GM12878 (cell line): ENCODE data around the gene KCNAB2. TPM values are rescaled to one million over a fixed set of nuclear protein-coding genes. Genes with fewer than 3 reads are reported as not detected.

ENCODE experiments used
- ATAC-seq: fragments of 200-7000 bp; cut with Tn5 transposase; 3 replicates; pipeline ENCODE4 v1.9.1; 2020; ENCODE audit warnings: mild to moderate bottlenecking, moderate library complexity
- BruUV-seq: library from RNA; stranded (reverse); fragments of 400-500 nt; replicated peaks from 2 replicates; lab custom pipeline; 2021; lab: Mats Ljungman, UMichigan
- CTCF ChIA-PET: fragments of 300-600 bp; sonication (Branson Sonifier 250); formaldehyde crosslinking; extraction: SDS; loops from one replicate; lab custom pipeline; 2021; ENCODE audit warnings: inconsistent platforms; lab: Yijun Ruan, JAX
- POLR2A ChIA-PET: fragments of 350-600 bp; formaldehyde crosslinking; extraction: SDS; loops from one replicate; lab custom pipeline; 2021; ENCODE audit warnings: inconsistent platforms; lab: Charles Lee
- RAD21 ChIA-PET: fragments of 300-600 bp; sonication (Branson Sonifier 250); formaldehyde crosslinking; loops from one replicate; lab custom pipeline; 2023; ENCODE audit warnings: antibody characterized with exemption; ENCODE audit not compliant: unreplicated experiment; lab: Charles Lee
- SMC1A ChIA-PET: fragments of 300-600 bp; sonication (Branson Sonifier 250); formaldehyde crosslinking; loops from one replicate; lab custom pipeline; 2023; ENCODE audit not compliant: unreplicated experiment, uncharacterized antibody; lab: Charles Lee
- DNase-seq: peaks from one replicate; pipeline ENCODE4 v3.0.0-alpha.2; 2011; ENCODE audit warnings: low read depth, low spot score
- FAIRE-seq: peaks from 3 replicates; lab custom pipeline; 2011; peaks lifted over from hg19 to GRCh38; lab: Jason Lieb, UNC
- H2AFZ ChIP-seq: 2 replicates; pipeline ENCODE4 v1.6.0; 2011; ENCODE audit warnings: low read depth, low read length, control low read depth; ENCODE audit not compliant: control insufficient read depth
- H3K27ac ChIP-seq: 2 replicates; pipeline ENCODE4 v1.5.1; 2011; ENCODE audit warnings: control low read depth; ENCODE audit not compliant: control insufficient read depth, insufficient read depth
- H3K27me3 ChIP-seq, 2 experiments: replicated peaks in 1 of 2; 2 replicates each; pipeline versions ENCODE4 v1.6.0 to v1.6.1; 2011; ENCODE audit warnings: low read length in 1 of 2; ENCODE audit not compliant: control insufficient read depth in 2 of 2, insufficient read depth in 2 of 2
- H3K36me3 ChIP-seq, 2 experiments: 2 replicates each; pipeline ENCODE4 v1.5.1; 2011; ENCODE audit warnings: low read length in 1 of 2; ENCODE audit not compliant: control insufficient read depth in 2 of 2, insufficient read depth in 2 of 2
- H3K4me1 ChIP-seq: 2 replicates; pipeline ENCODE4 v1.6.1; 2011; ENCODE audit warnings: mild to moderate bottlenecking, low read length, moderate library complexity, mixed read lengths; ENCODE audit not compliant: control insufficient read depth, insufficient read depth
- H3K4me2 ChIP-seq: 2 replicates; pipeline ENCODE4 v1.6.0; 2011; ENCODE audit warnings: control low read depth; ENCODE audit not compliant: control insufficient read depth, insufficient read depth
- H3K4me3 ChIP-seq: fragments of 200-600 bp; sonication (generic); 2 replicates; pipeline ENCODE4 v1.5.1; 2016
- H3K79me2 ChIP-seq: 2 replicates; pipeline ENCODE4 v1.6.0; 2011; ENCODE audit warnings: low read length; ENCODE audit not compliant: control insufficient read depth, insufficient read depth
- H3K9ac ChIP-seq: 2 replicates; pipeline ENCODE4 v1.8.0; 2011; ENCODE audit warnings: low read length, control low read depth, mixed read lengths; ENCODE audit not compliant: control insufficient read depth, insufficient read depth
- H3K9me3 ChIP-seq: replicated peaks from 3 replicates; pipeline ENCODE4 v1.5.1; 2011; ENCODE audit warnings: mild to moderate bottlenecking, low read length; ENCODE audit not compliant: control insufficient read depth, insufficient read depth
- H4K20me1 ChIP-seq: 2 replicates; pipeline ENCODE4 v1.6.0; 2011; ENCODE audit not compliant: control insufficient read depth, insufficient read depth
- BCLAF1 ChIP-seq: fragments of 450-650 bp; IDR thresholded peaks from 2 replicates; pipeline ENCODE4 v1.6.1; 2017; ENCODE audit warnings: antibody characterized with exemption, mild to moderate bottlenecking, moderate library complexity
- CBX5 ChIP-seq: sonication (generic); IDR thresholded peaks from 2 replicates; pipeline ENCODE4 v1.6.1; 2016; ENCODE audit warnings: low read depth, moderate library complexity, mild to moderate bottlenecking, inconsistent platforms
- CHD1 ChIP-seq: IDR thresholded peaks from 2 replicates; pipeline ENCODE4 v1.6.1; 2012; ENCODE audit warnings: low read depth, low read length, improper control_type of control experiment
- EP300 ChIP-seq, 2 experiments: fragments of 150-350 bp in 1 of 2; IDR thresholded peaks; 2 replicates each; pipeline ENCODE4 v1.6.1; 2011 to 2012; ENCODE audit warnings: low read depth in 2 of 2, low read length in 2 of 2, borderline replicate concordance in 1 of 2, improper control_type of control experiment in 1 of 2, inconsistent platforms in 1 of 2; ENCODE audit not compliant: control insufficient read depth in 1 of 2
- ETV6 ChIP-seq, 2 experiments: fragments of 450-650 bp in 1 of 2; IDR thresholded peaks in 1 of 2; conservative IDR thresholded peaks in 1 of 2; 2 replicates each; pipeline ENCODE4 v1.6.1; 2014; ENCODE audit warnings: antibody characterized with exemption in 1 of 2, borderline replicate concordance in 1 of 2, low read depth in 1 of 2, mild to moderate bottlenecking in 1 of 2, moderate library complexity in 1 of 2
- HSF1 ChIP-seq: fragments of 150-350 bp; IDR thresholded peaks from 2 replicates; pipeline ENCODE4 v1.6.1; 2014; ENCODE audit warnings: mild to moderate bottlenecking, low read depth, low read length
- IRF3 ChIP-seq: fragments of 450-650 bp; IDR thresholded peaks from 2 replicates; pipeline ENCODE4 v1.6.1; 2014; ENCODE audit warnings: mild to moderate bottlenecking
- IRF5 ChIP-seq: fragments of 450-650 bp; IDR thresholded peaks from 2 replicates; pipeline ENCODE4 v1.6.1; 2017; ENCODE audit warnings: borderline replicate concordance
- KDM1A ChIP-seq: fragments of 200-600 bp; sonication (generic); IDR thresholded peaks from 2 replicates; pipeline ENCODE4 v1.6.1; 2016; ENCODE audit warnings: borderline replicate concordance
- MTA3 ChIP-seq: IDR thresholded peaks from 2 replicates; pipeline ENCODE4 v1.6.1; 2012; ENCODE audit warnings: low read length, inconsistent platforms, borderline replicate concordance
- MYB ChIP-seq: fragments of 150-350 bp; IDR thresholded peaks from 2 replicates; pipeline ENCODE4 v1.6.1; 2014; ENCODE audit warnings: mild to moderate bottlenecking, low read depth, low read length, borderline replicate concordance
- PAX8 ChIP-seq: fragments of 450-650 bp; IDR thresholded peaks from 2 replicates; pipeline ENCODE4 v1.6.1; 2017; ENCODE audit warnings: mild to moderate bottlenecking, moderate library complexity
- SIN3A ChIP-seq: IDR thresholded peaks from 2 replicates; pipeline ENCODE4 v1.6.1; 2012; ENCODE audit warnings: low read depth, low read length, improper control_type of control experiment
- SREBF2 ChIP-seq: IDR thresholded peaks from 2 replicates; pipeline ENCODE4 v1.6.1; 2012; ENCODE audit warnings: mild to moderate bottlenecking, low read length
- TCF3 ChIP-seq: IDR thresholded peaks from 2 replicates; pipeline ENCODE4 v1.6.1; 2012; ENCODE audit warnings: low read depth, mild to moderate bottlenecking, low read length, borderline replicate concordance; ENCODE audit not compliant: insufficient read depth
- YBX1 ChIP-seq: fragments of 450-650 bp; IDR thresholded peaks from 2 replicates; pipeline ENCODE4 v1.6.1; 2016; ENCODE audit warnings: antibody characterized with exemption
- WGBS: methylation state at CpG from one replicate; pipeline ENCODE4 v1.1.6; 2016; ENCODE audit warnings: low lambda C conversion rate; ENCODE audit not compliant: insufficient replicate concordance, insufficient coverage; ENCODE audit errors: missing lambda C conversion rate; 5-methylcytosine and 5-hydroxymethylcytosine counted together
- in situ Hi-C: fragments of 300-500 bp; cut with MboI; formaldehyde crosslinking; loops from 9 replicates; pipeline ENCODE4 v1.14.3; 2018; ENCODE audit warnings: mixed read lengths
- intact Hi-C: fragments of 100-400 bp; cut with micrococcal nuclease; formaldehyde crosslinking; loops from one replicate; pipeline ENCODE4 v1.14.2; 2022; ENCODE audit not compliant: unreplicated experiment
- polyA plus RNA-seq, 11 experiments: library from polyadenylated mRNA; depleted of rRNA in 4 of 11; unstranded in 6 of 11; stranded (reverse) in 5 of 11; fragments of >200 nt; fragmentation: Nextera tagmentation in 4 of 11; fragmentation: Illumina TruSeq in 1 of 11; extraction: Ambion mirVana in 4 of 11; extraction: Trizol in 1 of 11; gene quantifications; 1 replicate in 1 of 11; 2 replicates in 10 of 11; pipeline versions ENCODE4 v1.2.1 to v1.2.3, GENCODE V29; 2011 to 2016; ENCODE audit warnings: inconsistent platforms in 2 of 11, missing spikeins in 2 of 11, low read depth in 1 of 11
- total RNA-seq, 4 experiments: library from RNA; depleted of rRNA in 3 of 4; stranded (reverse); fragments of >200 nt in 3 of 4; fragmentation: Illumina TruSeq in 1 of 4; extraction: Trizol in 1 of 4; gene quantifications; 2 replicates each; pipeline versions ENCODE4 v1.2.1 to v1.2.3, GENCODE V29; 2013 to 2021

Gene KCNAB2
- total and polyA plus RNA-seq, 10 of the 15 experiments (the other 5 are each of a cell fraction or from before 2014, with no cell fraction given), result 2.9 to 123 (median 62.4) TPM

- ChIA-PET RAD21 (no interaction called here), CTCF (no interaction called here), POLR2A (no interaction called here), SMC1A (no interaction called here)
- no peak for DNase-seq
- no peak overlapping the region for H3K4me3 ChIP-seq
- no peaks in the 10 kb centered on the region; a peak in 1 of 4 replicates for H3K36me3 ChIP-seq
- no peak for ATAC-seq
- no peak overlapping the region for H2AFZ ChIP-seq
- no peaks in the 10 kb centered on the region for H3K27me3 ChIP-seq
- intact Hi-C loops (no loop called here), in situ Hi-C loops (no loop called here)
- H3K9ac ChIP-seq, result no peak overlapping the region
- H3K79me2 ChIP-seq, result no peaks in the 10 kb centered on the region
- BruUV-seq, result no TSS peak
- 82% methylated on average over 2 of the region's 3 CpGs for WGBS
- no peak overlapping the region for H3K27ac ChIP-seq
- no peak for FAIRE-seq
- peaks cover 5% of the 10 kb centered on the region; the same call in 1 of the 2 replicates for H3K4me1 ChIP-seq
- H3K9me3 ChIP-seq, result no peaks in the 10 kb centered on the region
- no peaks in the 10 kb centered on the region for H4K20me1 ChIP-seq
- TF ChIP-seq IRF5 (no peak), TCF3 (no peak), BCLAF1 (no peak), CHD1 (no peak), HSF1 (no peak), KDM1A (no peak), IRF3 (no peak), MTA3 (no peak), YBX1 (no peak), EP300 (IDR thresholded peaks at IDR 0.05; ENCODE audit: borderline replicate concordance in 1 of 2, control insufficient read depth in 1 of 2, low read depth in 2 of 2, low read length in 2 of 2) (no peak), CBX5 (no peak), ETV6 (conservative IDR thresholded peaks at IDR 0.05 in 1 of 2, IDR thresholded peaks at IDR 0.05 in 1 of 2; ENCODE audit: borderline replicate concordance in 1 of 2, low read depth in 1 of 2) (no peak), SIN3A (no peak), SREBF2 (no peak), PAX8 (no peak), MYB (no peak)
- no peak overlapping the region for H3K4me2 ChIP-seq
Observed at GRCh38 chr1:6011946-6012258, 33.8 kb upstream of the KCNAB2 start.
